CD4-positive, alpha-beta T cell (primary cell): ENCODE measurements around the gene FLNC. TPM values are rescaled to one million over a fixed set of nuclear protein-coding genes. Genes with fewer than 3 reads are reported as not detected.

Experiments used
- ATAC-seq: fragments of 200-7000 bp; cut with Tn5 transposase; one replicate; pipeline ENCODE4 v1.10.0; 2022; ENCODE audit warnings: mild to moderate bottlenecking; ENCODE audit not compliant: poor library complexity
- CTCF ChIA-PET: fragments of 350-600 bp; sonication (Branson Sonifier 250); formaldehyde crosslinking; loops from one replicate; lab custom pipeline; 2021; ENCODE audit warnings: antibody characterized with exemption, inconsistent platforms; lab: Charles Lee
- POLR2A ChIA-PET: fragments of 350-600 bp; sonication (Branson Sonifier 250); formaldehyde crosslinking; loops from one replicate; lab custom pipeline; 2021; ENCODE audit warnings: antibody characterized with exemption, inconsistent platforms; lab: Charles Lee
- DNase-seq, 14 experiments: peaks; one replicate each; pipeline ENCODE4 v3.0.0-alpha.2; 2013 to 2020; ENCODE audit warnings: mixed read lengths in 2 of 14
- H3K27ac ChIP-seq, 2 donors: one replicate each; pipeline versions ENCODE4 v1.5.1 to v1.7.0; 2013; ENCODE audit warnings: low read length in 2 of 2, low read depth in 1 of 2, mild to moderate bottlenecking in 1 of 2
- H3K27me3 ChIP-seq, 2 experiments: 1 replicate in 1 of 2; 2 replicates in 1 of 2; pipeline versions ENCODE4 v1.6.1 to v1.7.0; 2013; ENCODE audit warnings: low read length in 2 of 2, control low read depth in 1 of 2, mild to moderate bottlenecking in 1 of 2, moderate library complexity in 1 of 2; ENCODE audit not compliant: insufficient read depth in 2 of 2, control insufficient read depth in 1 of 2
- H3K36me3 ChIP-seq: one replicate; pipeline ENCODE4 v1.6.1; 2013; ENCODE audit warnings: low read length, control low read depth; ENCODE audit not compliant: insufficient read depth
- H3K4me1 ChIP-seq: one replicate; pipeline ENCODE4 v1.6.1; 2013; ENCODE audit warnings: low read length, control low read depth; ENCODE audit not compliant: insufficient read depth
- H3K4me3 ChIP-seq: one replicate; pipeline ENCODE4 v1.5.1; 2013; ENCODE audit warnings: mild to moderate bottlenecking, low read length, moderate library complexity
- H3K9me3 ChIP-seq, 2 experiments: 1 replicate in 1 of 2; 2 replicates in 1 of 2; pipeline versions ENCODE4 v1.6.1 to v1.7.0; 2013; ENCODE audit warnings: low read length in 2 of 2, mild to moderate bottlenecking in 2 of 2, control low read depth in 1 of 2, moderate library complexity in 1 of 2; ENCODE audit not compliant: control insufficient read depth in 1 of 2, insufficient read depth in 1 of 2
- H3K27ac Mint-ChIP-seq: one replicate; pipeline ENCODE4 v1.8.0; 2020; ENCODE audit warnings: mixed read lengths
- H3K27me3 Mint-ChIP-seq: one replicate; pipeline ENCODE4 v1.8.0; 2021; ENCODE audit warnings: mixed read lengths
- H3K36me3 Mint-ChIP-seq: one replicate; pipeline ENCODE4 v1.8.0; 2021; ENCODE audit warnings: low read depth, mixed read lengths
- H3K4me1 Mint-ChIP-seq: one replicate; pipeline ENCODE4 v1.8.0; 2021; ENCODE audit warnings: low read depth, mixed read lengths
- H3K4me3 Mint-ChIP-seq: one replicate; pipeline ENCODE4 v1.8.0; 2020; ENCODE audit warnings: mild to moderate bottlenecking, mixed read lengths
- H3K9me3 Mint-ChIP-seq: one replicate; pipeline ENCODE4 v1.8.0; 2020; ENCODE audit warnings: mixed read lengths
- CTCF ChIP-seq: fragments of 200-600 bp; IDR thresholded peaks from one replicate; pipeline ENCODE4 v1.8.0; 2022; ENCODE audit warnings: antibody characterized with exemption, mild to moderate bottlenecking
- intact Hi-C, 2 experiments: fragments of 100-400 bp; cut with DNase I in 1 of 2; cut with micrococcal nuclease in 1 of 2; formaldehyde crosslinking; loops; one replicate each; pipeline versions ENCODE4 v1.15.1 to v1.9.0; 2023 to 2025; cut with DNase I, micrococcal nuclease
- total RNA-seq, 174 experiments: library from RNA in 2 of 174; stranded (reverse) in 2 of 174; gene quantifications; one replicate each; pipeline ENCODE4 v1.2.3 and lab custom pipeline; 2021 to 2026

FLNC gene
- total RNA-seq, 2 experiments from 2014 or later = 0.06 to 0.08 TPM

DNA sequence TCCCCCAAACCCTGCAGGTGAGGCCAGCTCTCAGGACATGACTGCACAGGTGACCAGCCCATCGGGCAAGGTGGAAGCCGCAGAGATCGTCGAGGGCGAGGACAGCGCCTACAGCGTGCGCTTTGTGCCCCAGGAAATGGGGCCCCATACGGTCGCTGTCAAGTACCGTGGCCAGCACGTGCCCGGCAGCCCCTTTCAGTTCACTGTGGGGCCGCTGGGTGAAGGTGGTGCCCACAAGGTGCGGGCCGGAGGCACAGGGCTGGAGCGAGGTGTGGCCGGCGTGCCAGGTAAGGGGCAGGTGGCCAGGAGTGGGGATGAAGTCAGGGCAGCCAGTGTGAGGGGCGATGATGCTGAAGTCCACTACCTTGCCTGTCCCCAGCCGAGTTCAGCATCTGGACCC, 24.2 kb downstream of the FLNC start:
- ATAC-seq = no peak
- no peak for TF ChIP-seq CTCF
- no peak for DNase-seq
- Histone ChIP-seq H3K9me3 (no peaks in the 10 kb centered on the region), H3K36me3 (no peaks in the 10 kb centered on the region), H3K27ac (no peak overlapping the region), H3K27me3 (peaks cover 0 to 2% of the 10 kb centered on the region in 2 experiments), H3K4me1 (no peaks in the 10 kb centered on the region), H3K4me3 (no peak overlapping the region)
- H3K9me3 Mint-ChIP-seq = no peaks in the 10 kb centered on the region
- no peak overlapping the region for H3K4me3 Mint-ChIP-seq
- no peaks in the 10 kb centered on the region for H3K4me1 Mint-ChIP-seq
- H3K27me3 Mint-ChIP-seq = no peaks in the 10 kb centered on the region
- intact Hi-C loops = no loop called here
- ChIA-PET CTCF (no interaction called here), POLR2A (no interaction called here)
- H3K36me3 Mint-ChIP-seq = no peaks in the 10 kb centered on the region
- no peak overlapping the region for H3K27ac Mint-ChIP-seq

DNA sequence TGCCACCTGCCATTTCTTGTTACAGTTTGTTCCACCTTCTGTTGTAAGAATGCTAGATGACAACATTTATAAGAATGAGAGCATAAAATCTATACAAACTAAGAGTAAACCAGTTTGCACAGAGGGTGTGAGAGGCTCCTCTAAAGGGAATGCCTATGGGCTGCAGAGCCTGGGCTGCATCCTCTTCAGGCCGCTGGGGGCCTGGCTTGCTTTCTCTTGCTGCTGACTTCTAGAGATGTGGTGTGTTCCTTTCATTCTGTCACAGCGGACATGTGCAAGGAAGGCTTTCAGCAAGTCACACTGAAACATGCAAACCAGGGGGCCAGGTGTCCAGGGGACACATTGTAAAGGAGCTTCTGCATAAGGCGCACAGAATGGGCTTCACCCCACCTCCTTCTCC, 25.4 kb downstream of the FLNC start:
- Histone ChIP-seq H3K27ac (no peak overlapping the region), H3K4me1 (no peaks in the 10 kb centered on the region), H3K9me3 (no peaks in the 10 kb centered on the region), H3K27me3 (peaks cover 0 to 2% of the 10 kb centered on the region in 2 experiments), H3K36me3 (no peaks in the 10 kb centered on the region), H3K4me3 (no peak overlapping the region)
- Mint-ChIP-seq H3K9me3 (no peaks in the 10 kb centered on the region), H3K4me3 (no peak overlapping the region), H3K4me1 (no peaks in the 10 kb centered on the region), H3K36me3 (no peaks in the 10 kb centered on the region), H3K27me3 (no peaks in the 10 kb centered on the region), H3K27ac (no peak overlapping the region)
- ChIA-PET CTCF (no interaction called here), POLR2A (no interaction called here)
- no peak for DNase-seq
- intact Hi-C loops = no loop called here
- ATAC-seq = no peak
- TF ChIP-seq CTCF = no peak

DNA sequence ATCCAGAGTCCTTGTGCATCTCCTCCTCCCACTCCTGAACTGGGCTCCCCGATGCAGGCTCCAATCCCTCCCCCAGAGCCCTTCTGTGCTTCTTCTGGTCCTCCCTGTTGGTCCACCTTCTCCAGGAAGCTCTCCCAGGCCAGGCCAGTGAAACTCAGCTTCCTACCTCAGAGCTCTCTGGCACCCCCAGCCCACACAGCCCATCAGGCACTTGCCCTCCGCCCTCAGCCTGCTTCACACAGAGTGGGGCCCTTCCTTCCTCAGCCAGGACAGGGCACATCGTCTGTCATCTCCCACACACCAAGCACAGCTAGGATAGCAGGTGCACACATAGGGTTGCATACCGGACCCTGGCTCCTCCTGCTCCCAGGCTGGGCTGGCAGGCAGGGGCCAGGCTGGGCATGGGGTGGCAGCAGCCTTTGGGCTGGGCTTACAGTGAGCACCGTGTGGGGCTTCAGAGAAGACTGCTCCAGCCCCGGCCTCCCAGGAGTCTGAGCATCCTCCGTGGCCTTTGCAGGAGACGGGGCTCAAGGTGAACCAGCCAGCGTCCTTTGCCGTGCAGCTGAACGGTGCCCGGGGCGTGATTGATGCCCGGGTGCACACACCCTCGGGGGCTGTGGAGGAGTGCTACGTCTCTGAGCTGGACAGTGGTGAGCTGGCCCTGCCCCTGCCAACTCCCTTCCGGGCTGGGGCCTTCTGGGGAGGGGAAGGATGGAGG, 26.0 kb downstream of the FLNC start:
- Histone ChIP-seq H3K4me3 (no peak overlapping the region), H3K27me3 (peaks cover 0 to 2% of the 10 kb centered on the region in 2 experiments), H3K36me3 (no peaks in the 10 kb centered on the region), H3K9me3 (no peaks in the 10 kb centered on the region), H3K4me1 (no peaks in the 10 kb centered on the region), H3K27ac (no peak overlapping the region)
- no peak for TF ChIP-seq CTCF
- Mint-ChIP-seq H3K9me3 (no peaks in the 10 kb centered on the region), H3K36me3 (no peaks in the 10 kb centered on the region), H3K4me3 (no peak overlapping the region), H3K27me3 (no peaks in the 10 kb centered on the region), H3K27ac (no peak overlapping the region), H3K4me1 (no peaks in the 10 kb centered on the region)
- intact Hi-C loops = no loop called here
- CTCF ChIA-PET = no interaction called here
- no peak for DNase-seq
- no peak for ATAC-seq
- POLR2A ChIA-PET = no interaction called here
